ENCODE data around the gene COPE. TPM values are rescaled to one million over a fixed set of nuclear protein-coding genes. Genes with fewer than 3 reads are reported as not detected.
"Not testable (repeated sequence)": the region's sequence is repeated elsewhere in the genome, so short reads cannot be mapped to it uniquely, and the experiment has no call there.

COPE gene
- total RNA-seq, 1 experiment from 2014 or later = 177 TPM

GRCh38 chr19:18917593-18917992 is 1.6 kb downstream of the COPE start:
- ATAC-seq; DNase-seq (ENCODE audit: low read depth, low spot score); BruUV-seq (replicated peaks); in situ Hi-C loops (cut with HindIII; ENCODE audit: low pct_unique_long_range_greater_than_20kb, low sequenced_read_pairs); H3K27me3 ChIP-seq (ENCODE audit: control insufficient read depth, insufficient read depth, low read length); H3K27ac ChIP-seq (ENCODE audit: low read length); intact Hi-C loops (cut with micrococcal nuclease; ENCODE audit: unreplicated experiment); H3K36me3 ChIP-seq (ENCODE audit: control insufficient read depth, insufficient read depth, low read length); H3K9me3 ChIP-seq (ENCODE audit: control insufficient read depth, insufficient read depth, low read depth, low read length); H3K4me1 ChIP-seq (ENCODE audit: control insufficient read depth, insufficient read depth, low read length): not testable (repeated sequence)
- H3K4me3 ChIP-seq (ENCODE audit: low read depth in 2 of 2, low read length in 2 of 2) = peak overlapping the region in 1 of 2 experiments; percentile 87; a peak in 1 of 4 replicates
- ChIA-PET POLR2A (interaction anchor here (0.6 to 0.7 kb wide), 2 partner anchors 18 to 410 kb away, joined by 4 to 11 read pairs; no protein-coding TSS in a partner anchor), CTCF (interaction anchor here (0.7 kb wide), 1 partner anchor 22 kb away, joined by 6 read pairs; no protein-coding TSS in a partner anchor)

GRCh38 chr19:18915639-18916038 is 3.5 kb downstream of the COPE start:
- Histone ChIP-seq H3K9me3 (ENCODE audit: control insufficient read depth, insufficient read depth, low read depth, low read length) (no peaks in the 10 kb centered on the region), H3K4me1 (ENCODE audit: control insufficient read depth, insufficient read depth, low read length) (0 out of 2 replicates have a peak, but pooled peaks cover 2% of the 10 kb centered on the region), H3K27ac (ENCODE audit: low read length) (no peak overlapping the region), H3K4me3 (ENCODE audit: low read depth in 2 of 2, low read length in 2 of 2) (no peak overlapping the region), H3K27me3 (ENCODE audit: control insufficient read depth, insufficient read depth, low read length) (no peaks in the 10 kb centered on the region), H3K36me3 (ENCODE audit: control insufficient read depth, insufficient read depth, low read length) (no peaks in the 10 kb centered on the region; the same call in 1 of the 2 replicates)
- POLR2A ChIA-PET = no interaction called here
- in situ Hi-C loops (cut with HindIII; ENCODE audit: low pct_unique_long_range_greater_than_20kb, low sequenced_read_pairs) = no loop called here
- DNase-seq (ENCODE audit: low read depth, low spot score) (no peak), ATAC-seq (peak; percentile 34; the same call in 1 of the 2 replicates)
- no TSS peak for BruUV-seq (replicated peaks)
- CTCF ChIA-PET = interaction anchor here (1.0 kb wide), 2 partner anchors 21 to 71 kb away, joined by 3 read pairs; no protein-coding TSS in a partner anchor
- TF ChIP-seq SIN3A (IDR thresholded peaks at IDR 0.05; ENCODE audit: borderline replicate concordance, insufficient read depth, low read depth, low read length) (no peak), REST (IDR thresholded peaks at IDR 0.05; ENCODE audit: insufficient read depth in 1 of 2, low read depth in 2 of 2, low read length in 1 of 2) (no peak), TCF7L2 (IDR thresholded peaks at IDR 0.05; ENCODE audit: low read depth, low read length) (no peak), POLR2AphosphoS5 (IDR thresholded peaks at IDR 0.05; ENCODE audit: low read depth, low read length) (no peak)
- TF ChIP-seq, protein P1, sequence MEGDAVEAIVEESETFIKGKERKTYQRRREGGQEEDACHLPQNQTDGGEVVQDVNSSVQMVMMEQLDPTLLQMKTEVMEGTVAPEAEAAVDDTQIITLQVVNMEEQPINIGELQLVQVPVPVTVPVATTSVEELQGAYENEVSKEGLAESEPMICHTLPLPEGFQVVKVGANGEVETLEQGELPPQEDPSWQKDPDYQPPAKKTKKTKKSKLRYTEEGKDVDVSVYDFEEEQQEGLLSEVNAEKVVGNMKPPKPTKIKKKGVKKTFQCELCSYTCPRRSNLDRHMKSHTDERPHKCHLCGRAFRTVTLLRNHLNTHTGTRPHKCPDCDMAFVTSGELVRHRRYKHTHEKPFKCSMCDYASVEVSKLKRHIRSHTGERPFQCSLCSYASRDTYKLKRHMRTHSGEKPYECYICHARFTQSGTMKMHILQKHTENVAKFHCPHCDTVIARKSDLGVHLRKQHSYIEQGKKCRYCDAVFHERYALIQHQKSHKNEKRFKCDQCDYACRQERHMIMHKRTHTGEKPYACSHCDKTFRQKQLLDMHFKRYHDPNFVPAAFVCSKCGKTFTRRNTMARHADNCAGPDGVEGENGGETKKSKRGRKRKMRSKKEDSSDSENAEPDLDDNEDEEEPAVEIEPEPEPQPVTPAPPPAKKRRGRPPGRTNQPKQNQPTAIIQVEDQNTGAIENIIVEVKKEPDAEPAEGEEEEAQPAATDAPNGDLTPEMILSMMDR (IDR thresholded peaks at IDR 0.05) = no peak; the same call in 1 of the 2 replicates
- intact Hi-C loops (cut with micrococcal nuclease; ENCODE audit: unreplicated experiment) = no loop called here

DNA sequence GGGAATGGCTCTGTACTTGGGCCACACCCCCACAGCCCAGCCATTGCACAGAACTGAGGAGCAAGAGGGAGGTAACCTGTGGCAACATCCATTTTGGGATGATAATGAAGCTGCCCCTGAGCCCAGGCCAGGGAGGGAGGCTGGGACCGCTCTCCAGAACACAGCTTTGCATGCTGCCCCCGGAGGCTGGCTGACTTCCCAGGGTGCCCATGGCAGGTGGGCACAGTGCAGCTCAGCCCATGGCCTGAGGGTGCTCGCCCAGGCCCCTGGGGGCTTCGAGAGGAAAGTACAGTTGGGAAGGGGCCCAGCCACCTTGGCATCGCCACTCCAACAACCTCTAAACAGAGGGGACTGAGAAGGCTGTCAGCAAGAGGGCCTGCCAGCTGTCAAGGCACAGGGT is 5.7 kb downstream of the COPE start:
- ChIA-PET POLR2A (interaction anchor here (0.6 kb wide), 1 partner anchor 11 kb away, joined by 5 read pairs; no protein-coding TSS in a partner anchor), CTCF (no interaction called here)
- Histone ChIP-seq H3K27ac (ENCODE audit: low read length) (no peak overlapping the region), H3K4me1 (ENCODE audit: control insufficient read depth, insufficient read depth, low read length) (no peaks in the 10 kb centered on the region), H3K4me3 (ENCODE audit: low read depth in 2 of 2, low read length in 2 of 2) (no peak overlapping the region), H3K36me3 (ENCODE audit: control insufficient read depth, insufficient read depth, low read length) (no peaks in the 10 kb centered on the region), H3K9me3 (ENCODE audit: control insufficient read depth, insufficient read depth, low read depth, low read length) (no peaks in the 10 kb centered on the region), H3K27me3 (ENCODE audit: control insufficient read depth, insufficient read depth, low read length) (no peaks in the 10 kb centered on the region)
- TF ChIP-seq REST (IDR thresholded peaks at IDR 0.05; ENCODE audit: insufficient read depth in 1 of 2, low read depth in 2 of 2, low read length in 1 of 2) = no peak
- no peak for TF ChIP-seq TCF7L2 (IDR thresholded peaks at IDR 0.05; ENCODE audit: low read depth, low read length)
- TF ChIP-seq POLR2AphosphoS5 (IDR thresholded peaks at IDR 0.05; ENCODE audit: low read depth, low read length) = no peak
- TF ChIP-seq, protein P1 (IDR thresholded peaks at IDR 0.05) = no peak
- no peak for TF ChIP-seq SIN3A (IDR thresholded peaks at IDR 0.05; ENCODE audit: borderline replicate concordance, insufficient read depth, low read depth, low read length)
- intact Hi-C loops (cut with micrococcal nuclease; ENCODE audit: unreplicated experiment) = no loop called here
- in situ Hi-C loops (cut with HindIII; ENCODE audit: low pct_unique_long_range_greater_than_20kb, low sequenced_read_pairs) = no loop called here
- ATAC-seq = no peak
- DNase-seq (ENCODE audit: low read depth, low spot score) = no peak
- BruUV-seq (replicated peaks) = no TSS peak

All from Panc1 (cell line).